ENCODE results near the gene KRT77.

The KRT77 gene

DNA sequence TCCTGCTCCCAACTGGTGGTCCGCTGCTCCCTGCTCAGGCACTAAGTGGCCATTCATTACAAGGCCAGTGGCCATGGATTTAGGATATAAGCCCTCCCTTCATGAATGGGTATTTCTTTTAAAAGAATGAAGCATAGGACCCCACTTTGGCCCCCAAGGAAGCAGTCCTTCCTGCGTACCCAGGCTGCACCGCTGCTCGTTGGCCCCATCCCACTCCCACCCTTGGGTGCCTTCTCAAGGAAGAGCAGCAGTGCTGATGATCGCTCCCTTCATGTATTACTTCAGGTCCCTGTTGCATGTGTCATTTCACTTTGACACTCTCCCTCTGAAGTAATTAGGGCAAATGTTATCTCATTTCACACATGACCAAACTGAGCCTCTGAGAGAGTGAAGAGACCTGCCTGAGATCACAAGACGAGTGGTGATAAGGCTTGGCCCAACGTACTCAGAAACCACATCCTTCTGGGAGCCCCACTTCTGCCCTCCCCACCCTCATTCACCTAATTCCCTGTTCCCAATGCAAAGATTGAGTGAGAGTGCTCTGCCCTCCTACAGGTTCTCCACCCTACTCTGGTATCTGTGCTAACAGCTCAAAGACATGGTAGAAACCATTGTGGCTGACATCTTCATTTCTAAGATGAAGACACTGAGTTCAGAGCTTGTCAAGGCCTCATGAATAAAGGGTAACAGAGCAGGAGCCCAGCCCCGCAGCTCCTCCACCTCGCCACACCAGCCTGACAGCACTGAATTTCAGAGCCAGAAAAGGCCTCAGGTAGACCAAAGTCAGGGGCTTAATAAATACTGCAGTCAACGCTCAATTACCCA is 41.0 kb downstream of the KRT77 start:
- Histone ChIP-seq H2AFZ (ENCODE audit: low read length) (no peak overlapping the region), H3K9ac (ENCODE audit: low read length) (no peak overlapping the region), H3K36me3 (replicated peaks; ENCODE audit: insufficient read depth, low read length) (no peaks in the 10 kb centered on the region), H3F3A (ENCODE audit: insufficient read depth, low read length) (no peaks in the 10 kb centered on the region), H3K9me2 (replicated peaks; ENCODE audit: insufficient read depth, low read length) (no peaks in the 10 kb centered on the region), H3K27ac (ENCODE audit: low read length) (no peak overlapping the region), H3K4me3 (ENCODE audit: low read length) (no peak overlapping the region), H3K4me2 (ENCODE audit: low read depth, low read length) (no peak overlapping the region), H3K79me2 (ENCODE audit: low read length) (no peaks in the 10 kb centered on the region), H3K4me1 (ENCODE audit: low read length) (no peaks in the 10 kb centered on the region), H4K20me1 (ENCODE audit: insufficient read depth, low read length) (no peaks in the 10 kb centered on the region), H3K27me3 (replicated peaks; ENCODE audit: insufficient read depth, low read length) (peaks cover 47% of the 10 kb centered on the region), H3K9me3 (replicated peaks; ENCODE audit: insufficient read depth, low read length) (no peaks in the 10 kb centered on the region)
- DNase-seq = no peak
- TF ChIP-seq EZH2phosphoT487 (IDR thresholded peaks at IDR 0.05; ENCODE audit: low read length) = no peak
- TF ChIP-seq, protein P1, sequence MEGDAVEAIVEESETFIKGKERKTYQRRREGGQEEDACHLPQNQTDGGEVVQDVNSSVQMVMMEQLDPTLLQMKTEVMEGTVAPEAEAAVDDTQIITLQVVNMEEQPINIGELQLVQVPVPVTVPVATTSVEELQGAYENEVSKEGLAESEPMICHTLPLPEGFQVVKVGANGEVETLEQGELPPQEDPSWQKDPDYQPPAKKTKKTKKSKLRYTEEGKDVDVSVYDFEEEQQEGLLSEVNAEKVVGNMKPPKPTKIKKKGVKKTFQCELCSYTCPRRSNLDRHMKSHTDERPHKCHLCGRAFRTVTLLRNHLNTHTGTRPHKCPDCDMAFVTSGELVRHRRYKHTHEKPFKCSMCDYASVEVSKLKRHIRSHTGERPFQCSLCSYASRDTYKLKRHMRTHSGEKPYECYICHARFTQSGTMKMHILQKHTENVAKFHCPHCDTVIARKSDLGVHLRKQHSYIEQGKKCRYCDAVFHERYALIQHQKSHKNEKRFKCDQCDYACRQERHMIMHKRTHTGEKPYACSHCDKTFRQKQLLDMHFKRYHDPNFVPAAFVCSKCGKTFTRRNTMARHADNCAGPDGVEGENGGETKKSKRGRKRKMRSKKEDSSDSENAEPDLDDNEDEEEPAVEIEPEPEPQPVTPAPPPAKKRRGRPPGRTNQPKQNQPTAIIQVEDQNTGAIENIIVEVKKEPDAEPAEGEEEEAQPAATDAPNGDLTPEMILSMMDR (IDR thresholded peaks at IDR 0.05; ENCODE audit: low read length) = no peak
- no peak for TF ChIP-seq EZH2 (optimal IDR thresholded peaks at IDR 0.05; ENCODE audit: low read depth, low read length)

- Histone ChIP-seq H3K4me3 (ENCODE audit: low read length) (no peak overlapping the region), H3K4me2 (ENCODE audit: low read depth, low read length) (no peak overlapping the region), H3K9me3 (replicated peaks; ENCODE audit: insufficient read depth, low read length) (no peaks in the 10 kb centered on the region), H3K9ac (ENCODE audit: low read length) (no peak overlapping the region), H3K79me2 (ENCODE audit: low read length) (no peaks in the 10 kb centered on the region), H3K27me3 (replicated peaks; ENCODE audit: insufficient read depth, low read length) (peaks cover 50% of the 10 kb centered on the region), H3K4me1 (ENCODE audit: low read length) (no peaks in the 10 kb centered on the region), H3K9me2 (replicated peaks; ENCODE audit: insufficient read depth, low read length) (no peaks in the 10 kb centered on the region), H4K20me1 (ENCODE audit: insufficient read depth, low read length) (no peaks in the 10 kb centered on the region), H3K27ac (ENCODE audit: low read length) (no peak overlapping the region), H3F3A (ENCODE audit: insufficient read depth, low read length) (no peaks in the 10 kb centered on the region), H3K36me3 (replicated peaks; ENCODE audit: insufficient read depth, low read length) (no peaks in the 10 kb centered on the region), H2AFZ (ENCODE audit: low read length) (no peak overlapping the region)
- DNase-seq = no peak
- no peak for TF ChIP-seq EZH2 (optimal IDR thresholded peaks at IDR 0.05; ENCODE audit: low read depth, low read length)
- TF ChIP-seq, protein P1 (IDR thresholded peaks at IDR 0.05; ENCODE audit: low read length) = no peak
- no peak for TF ChIP-seq EZH2phosphoT487 (IDR thresholded peaks at IDR 0.05; ENCODE audit: low read length)
Measured at GRCh38 chr12:52661668-52662067, 41.7 kb downstream of the KRT77 start.

GRCh38 chr12:52660934-52661499 is 42.3 kb downstream of the KRT77 start:
- Histone ChIP-seq H3K4me3 (ENCODE audit: low read length) (no peak overlapping the region), H3K4me2 (ENCODE audit: low read depth, low read length) (no peak overlapping the region), H2AFZ (ENCODE audit: low read length) (no peak overlapping the region), H3K79me2 (ENCODE audit: low read length) (no peaks in the 10 kb centered on the region), H3K4me1 (ENCODE audit: low read length) (no peaks in the 10 kb centered on the region), H3K9ac (ENCODE audit: low read length) (no peak overlapping the region), H3K9me2 (replicated peaks; ENCODE audit: insufficient read depth, low read length) (no peaks in the 10 kb centered on the region), H3K9me3 (replicated peaks; ENCODE audit: insufficient read depth, low read length) (no peaks in the 10 kb centered on the region), H3F3A (ENCODE audit: insufficient read depth, low read length) (no peaks in the 10 kb centered on the region), H4K20me1 (ENCODE audit: insufficient read depth, low read length) (no peaks in the 10 kb centered on the region), H3K36me3 (replicated peaks; ENCODE audit: insufficient read depth, low read length) (no peaks in the 10 kb centered on the region), H3K27ac (ENCODE audit: low read length) (no peak overlapping the region), H3K27me3 (replicated peaks; ENCODE audit: insufficient read depth, low read length) (peaks cover 49% of the 10 kb centered on the region)
- TF ChIP-seq EZH2 (optimal IDR thresholded peaks at IDR 0.05; ENCODE audit: low read depth, low read length) (no peak), EZH2phosphoT487 (IDR thresholded peaks at IDR 0.05; ENCODE audit: low read length) (no peak)
- TF ChIP-seq, protein P1 (IDR thresholded peaks at IDR 0.05; ENCODE audit: low read length) = no peak
- no peak for DNase-seq
